Activated CD4-positive, alpha-beta T cell treated with anti-CD3 and anti-CD28 coated beads for 4 hours (primary cell): ENCODE measurements around the gene COPG2.

ENCODE experiments used
- DNase-seq, 2 donors: peaks; one replicate each; pipeline ENCODE4 v3.0.0-alpha.2; 2020

Gene COPG2

GRCh38 chr7:130492523-130493274 is 175.8 kb downstream of the COPG2 start:
- DNase-seq: no peak

GRCh38 chr7:130491841-130492522 is 176.6 kb downstream of the COPG2 start, which contains the start of gene MEST:
Gene MEST (plus strand): TSS chr7:130492085. CDS start chr7:130492314, 229 bp downstream.
- DNase-seq: no peak

GRCh38 chr7:130490888-130491804 is 177.4 kb downstream of the COPG2 start:
- no peak for DNase-seq

GRCh38 chr7:130490311-130490791 is 178.2 kb downstream of the COPG2 start:
- no peak for DNase-seq

- DNase-seq: no peak
These were observed 179.2 kb downstream of the COPG2 start for GRCh38 chr7:130489140-130489983.

- DNase-seq: no peak
These were observed 180.0 kb downstream of the COPG2 start for GRCh38 chr7:130488392-130489139.

- DNase-seq: no peak
These were observed 181.6 kb downstream of the COPG2 start for GRCh38 chr7:130486954-130487436.

GRCh38 chr7:130486114-130486953 is 182.2 kb downstream of the COPG2 start:
- DNase-seq: peak; percentile 55 to 59

- no peak for DNase-seq
These were observed 182.8 kb downstream of the COPG2 start for GRCh38 chr7:130485734-130486113.

GRCh38 chr7:130483031-130483430 is 185.5 kb downstream of the COPG2 start:
- no peak for DNase-seq

- DNase-seq: no peak
These were observed 186.7 kb downstream of the COPG2 start for GRCh38 chr7:130481898-130482297.

- no peak for DNase-seq
These were observed 188.7 kb downstream of the COPG2 start for GRCh38 chr7:130479716-130480400.

- no peak for DNase-seq
These were observed 189.6 kb downstream of the COPG2 start for GRCh38 chr7:130478991-130479390.

GRCh38 chr7:130476297-130477150 is 192.0 kb downstream of the COPG2 start:
- DNase-seq: no peak

GRCh38 chr7:130475776-130476175 is 192.8 kb downstream of the COPG2 start:
- DNase-seq: no peak

GRCh38 chr7:130473876-130474275 is 194.7 kb downstream of the COPG2 start:
- DNase-seq: no peak

- no peak for DNase-seq
These were observed 195.3 kb downstream of the COPG2 start for GRCh38 chr7:130473289-130473688.

GRCh38 chr7:130471974-130472373 is 196.6 kb downstream of the COPG2 start:
- DNase-seq: no peak

- no peak for DNase-seq
These were observed 199.9 kb downstream of the COPG2 start for GRCh38 chr7:130468612-130469011.
